H1 (cell line): ENCODE results near the gene KIR2DL4. TPM values are rescaled to one million over a fixed set of nuclear protein-coding genes. Genes with fewer than 3 reads are reported as not detected.
"Not testable (repeated sequence)": the region's sequence is repeated elsewhere in the genome, so short reads cannot be mapped to it uniquely, and the experiment has no call there.

Source experiments
- CTCF ChIA-PET: fragments of 300-600 bp; sonication (Branson Sonifier 250); formaldehyde crosslinking; loops from one replicate; lab custom pipeline; 2021; ENCODE audit not compliant: partially characterized antibody; lab: Charles Lee
- POLR2A ChIA-PET: fragments of 300-600 bp; sonication (Branson Sonifier 250); formaldehyde crosslinking; loops from one replicate; lab custom pipeline; 2021; ENCODE audit warnings: inconsistent platforms; ENCODE audit not compliant: partially characterized antibody; lab: Charles Lee
- DNase-seq, 2 experiments: peaks; one replicate each; pipeline versions ENCODE4 v3.0.0 to v3.0.0-alpha.2; 2010 to 2022; ENCODE audit warnings: low spot score in 2 of 2, low read depth in 1 of 2, mixed read lengths in 1 of 2
- FAIRE-seq: peaks from 2 replicates; lab custom pipeline; 2011; peaks lifted over from hg19 to GRCh38; lab: Jason Lieb, UNC
- H2AFZ ChIP-seq: 2 replicates; pipeline ENCODE4 v1.8.1; 2012; ENCODE audit warnings: low read length, inconsistent platforms
- H2AK5ac ChIP-seq: 2 replicates; pipeline ENCODE4 v1.6.1; 2013; ENCODE audit warnings: low read depth, low read length
- H2BK120ac ChIP-seq: replicated peaks from 2 replicates; pipeline ENCODE3; 2013; ENCODE audit warnings: low read depth, low read length, inconsistent platforms
- H2BK12ac ChIP-seq: 2 replicates; pipeline ENCODE4 v1.6.1; 2013; ENCODE audit warnings: low read depth, low read length
- H2BK15ac ChIP-seq: 2 replicates; pipeline ENCODE4 v1.6.1; 2013; ENCODE audit warnings: low read length
- H2BK20ac ChIP-seq: 2 replicates; pipeline ENCODE4 v1.6.1; 2013; ENCODE audit warnings: low read length
- H2BK5ac ChIP-seq: 2 replicates; pipeline ENCODE4 v1.6.1; 2013; ENCODE audit warnings: low read depth, low read length
- H3K14ac ChIP-seq: 2 replicates; pipeline ENCODE4 v1.6.1; 2013; ENCODE audit warnings: inconsistent platforms; ENCODE audit not compliant: insufficient read length
- H3K18ac ChIP-seq: 2 replicates; pipeline ENCODE4 v1.6.1; 2013; ENCODE audit warnings: low read length; ENCODE audit errors: extremely low read depth
- H3K23ac ChIP-seq: 2 replicates; pipeline ENCODE4 v1.6.1; 2013; ENCODE audit warnings: inconsistent platforms; ENCODE audit not compliant: insufficient read length
- H3K23me2 ChIP-seq: 2 replicates; pipeline ENCODE4 v1.6.1; 2013; ENCODE audit warnings: low read depth, low read length
- H3K27ac ChIP-seq: 2 replicates; pipeline ENCODE4 v1.6.1; 2011; ENCODE audit warnings: low read depth, low read length, inconsistent platforms
- H3K27me3 ChIP-seq, 4 experiments: replicated peaks in 1 of 4; 1 replicate in 1 of 4; 2 replicates in 3 of 4; pipeline versions ENCODE4 v1.6.1 to v1.8.1; 2011 to 2013; ENCODE audit warnings: low read length in 3 of 4, mild to moderate bottlenecking in 3 of 4, inconsistent platforms in 2 of 4, mixed read lengths in 2 of 4, moderate library complexity in 1 of 4; ENCODE audit not compliant: control insufficient read depth in 3 of 4, insufficient read depth in 3 of 4; ENCODE audit errors: extremely low read depth in 1 of 4
- H3K36me3 ChIP-seq, 4 experiments: 2 replicates each; pipeline versions ENCODE4 v1.6.1 to v1.8.1; 2011 to 2013; ENCODE audit warnings: mild to moderate bottlenecking in 4 of 4, low read length in 3 of 4, moderate library complexity in 2 of 4, control low read depth in 1 of 4, inconsistent platforms in 1 of 4; ENCODE audit not compliant: insufficient read depth in 4 of 4, control insufficient read depth in 2 of 4
- H3K4ac ChIP-seq: replicated peaks from 2 replicates; pipeline ENCODE3; 2013; ENCODE audit warnings: low read length, low read depth, mixed read lengths, inconsistent platforms; ENCODE audit not compliant: insufficient read length
- H3K4me1 ChIP-seq, 4 experiments: replicated peaks in 1 of 4; 1 replicate in 1 of 4; 2 replicates in 3 of 4; pipeline versions ENCODE4 v1.6.1 to v1.8.1; 2011 to 2013; ENCODE audit warnings: low read length in 3 of 4, inconsistent platforms in 2 of 4, mixed read lengths in 1 of 4; ENCODE audit not compliant: insufficient read depth in 4 of 4, control insufficient read depth in 3 of 4
- H3K4me2 ChIP-seq, 2 experiments: 2 replicates each; pipeline versions ENCODE4 v1.6.1 to v1.8.1; 2011 to 2013; ENCODE audit warnings: low read depth in 2 of 2, low read length in 2 of 2, control low read depth in 1 of 2, inconsistent platforms in 1 of 2, mild to moderate bottlenecking in 1 of 2; ENCODE audit not compliant: insufficient read depth in 1 of 2
- H3K4me3 ChIP-seq, 4 experiments: fragments of 200-600, 300-600 bp in 1 of 4; sonication (generic), shearing (Covaris generic), sonication (Bioruptor Twin) in 1 of 4; 2 replicates each; pipeline versions ENCODE4 v1.5.1 to v1.8.1; 2011 to 2016; ENCODE audit warnings: low read length in 4 of 4, low read depth in 3 of 4, control low read depth in 2 of 4, inconsistent platforms in 2 of 4, mild to moderate bottlenecking in 2 of 4, mixed read lengths in 1 of 4, moderate library complexity in 1 of 4; ENCODE audit not compliant: insufficient read depth in 2 of 4; ENCODE audit errors: extremely low read depth in 1 of 4
- H3K56ac ChIP-seq: replicated peaks from 2 replicates; pipeline ENCODE3; 2013; ENCODE audit warnings: low read depth, mild to moderate bottlenecking, mixed read lengths, low read length, inconsistent platforms; ENCODE audit not compliant: insufficient read length
- H3K79me1 ChIP-seq: 2 replicates; pipeline ENCODE4 v1.6.1; 2013; ENCODE audit warnings: low read depth, low read length, control low read depth
- H3K79me2 ChIP-seq, 2 experiments: 2 replicates each; pipeline versions ENCODE4 v1.6.1 to v1.8.1; 2012 to 2013; ENCODE audit warnings: low read length in 2 of 2, mild to moderate bottlenecking in 2 of 2, inconsistent platforms in 1 of 2; ENCODE audit not compliant: insufficient read depth in 2 of 2, control insufficient read depth in 1 of 2
- H3K9ac ChIP-seq, 4 experiments: replicated peaks in 1 of 4; 1 replicate in 1 of 4; 2 replicates in 3 of 4; pipeline versions ENCODE4 v1.6.1 to v1.8.1; 2011 to 2013; ENCODE audit warnings: low read depth in 3 of 4, low read length in 3 of 4, control low read depth in 2 of 4, mild to moderate bottlenecking in 2 of 4, moderate library complexity in 2 of 4, inconsistent platforms in 1 of 4; ENCODE audit errors: extremely low read depth in 1 of 4
- H3K9me3 ChIP-seq, 2 experiments: 2 replicates each; pipeline versions ENCODE4 v1.6.1 to v1.8.1; 2012 to 2013; ENCODE audit warnings: mild to moderate bottlenecking in 2 of 2, moderate library complexity in 2 of 2, control low read depth in 1 of 2, inconsistent platforms in 1 of 2, low read depth in 1 of 2, low read length in 1 of 2, mixed read lengths in 1 of 2; ENCODE audit not compliant: insufficient read depth in 2 of 2
- H4K20me1 ChIP-seq, 2 experiments: replicated peaks in 1 of 2; 2 replicates each; pipeline versions ENCODE3 to v1.8.1; 2011 to 2013; ENCODE audit warnings: inconsistent platforms in 2 of 2, low read length in 2 of 2, mild to moderate bottlenecking in 1 of 2; ENCODE audit not compliant: insufficient read depth in 2 of 2, control insufficient read depth in 1 of 2
- H4K5ac ChIP-seq: 2 replicates; pipeline ENCODE4 v1.6.1; 2013; ENCODE audit warnings: low read length, low read depth, mixed read lengths, inconsistent platforms; ENCODE audit not compliant: insufficient read length
- H4K8ac ChIP-seq: 2 replicates; pipeline ENCODE4 v1.8.0; 2013; ENCODE audit warnings: mild to moderate bottlenecking, moderate library complexity, low read length, inconsistent platforms; ENCODE audit not compliant: insufficient read depth; ENCODE audit errors: extremely low read depth
- H4K91ac ChIP-seq: replicated peaks from 2 replicates; pipeline ENCODE3; 2013; ENCODE audit warnings: low read length, mixed read lengths, inconsistent platforms; ENCODE audit not compliant: insufficient read length
- WGBS, 2 experiments: shearing (Covaris generic) in 1 of 2; methylation state at CpG; one replicate each; pipeline versions ENCODE4 v1.1.6 to v1.1.7; 2013 to 2015; ENCODE audit warnings: low lambda C conversion rate in 2 of 2, mixed read lengths in 2 of 2, inconsistent platforms in 1 of 2, low coverage in 1 of 2, missing lambda C conversion rate in 1 of 2; ENCODE audit not compliant: insufficient replicate concordance in 2 of 2, insufficient coverage in 1 of 2, insufficient read length in 1 of 2; ENCODE audit errors: extremely low coverage in 1 of 2, missing lambda C conversion rate in 1 of 2; 5-methylcytosine and 5-hydroxymethylcytosine counted together
- polyA plus RNA-seq, 7 experiments: library from polyadenylated mRNA; depleted of rRNA in 3 of 7; stranded (reverse) in 5 of 7; unstranded in 2 of 7; fragments of >200 nt in 5 of 7; fragments of 200-250 nt in 2 of 7; gene quantifications; 1 replicate in 5 of 7; 2 replicates in 1 of 7; 4 replicates in 1 of 7; pipeline versions ENCODE4 v1.2.1 to v1.2.3, GENCODE V29; 2011 to 2013; ENCODE audit warnings: missing spikeins in 2 of 7, mixed read lengths in 2 of 7
- total RNA-seq: library from RNA; stranded (reverse); fragmentation: NEBNext Ultra II Directional; extraction: Animal tissue kit (Norgen Biotek cat#: 25700); gene quantifications from 2 replicates; pipeline ENCODE4 v1.2.1, GENCODE V29; 2021

KIR2DL4 gene
- total and polyA plus RNA-seq, 2 of the 8 experiments (the other 6 are each of a cell fraction or from before 2014, with no cell fraction given): not detected

DNA sequence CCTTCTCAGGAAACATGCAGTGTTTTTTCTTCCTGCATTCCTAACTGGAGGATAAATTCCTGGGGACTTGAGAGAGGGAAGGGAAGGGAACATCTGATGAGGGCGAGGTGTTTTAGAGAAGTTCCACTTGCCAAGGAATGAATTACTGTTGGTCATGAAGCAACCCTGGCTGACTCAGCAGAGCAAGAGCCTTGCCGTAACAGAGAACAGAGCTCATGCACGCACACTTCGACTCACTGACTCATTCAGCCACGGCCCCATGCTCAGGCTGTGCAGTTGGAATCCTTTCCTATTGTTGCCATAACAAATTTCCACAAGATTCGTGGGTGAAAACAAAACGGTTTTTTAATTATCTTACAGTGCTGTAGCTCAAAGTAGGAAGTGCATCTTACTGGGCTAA, 21.9 kb downstream of the KIR2DL4 start:
- H3K36me3 ChIP-seq, FAIRE-seq, H4K8ac ChIP-seq, H2BK12ac ChIP-seq, H3K14ac ChIP-seq, POLR2A ChIA-PET, H3K4ac ChIP-seq, DNase-seq, H3K27ac ChIP-seq, CTCF ChIA-PET, H2AFZ ChIP-seq, H3K4me1 ChIP-seq, H2BK120ac ChIP-seq, H4K20me1 ChIP-seq, H2BK20ac ChIP-seq, H4K91ac ChIP-seq, H3K9ac ChIP-seq, H4K5ac ChIP-seq, H2BK5ac ChIP-seq, H3K79me2 ChIP-seq, H2BK15ac ChIP-seq, H3K4me3 ChIP-seq, H3K56ac ChIP-seq, H3K23ac ChIP-seq, H3K27me3 ChIP-seq, H3K18ac ChIP-seq, H3K23me2 ChIP-seq, H3K79me1 ChIP-seq, H2AK5ac ChIP-seq, H3K4me2 ChIP-seq: not testable (repeated sequence)
- peaks cover 19 to 41% of the 10 kb centered on the region in 2 experiments; a peak in 3 of 4 replicates for H3K9me3 ChIP-seq
- 73% methylated on average over 7 of the region's 7 CpGs; no CpG with 5 or more reads in 1 of the 2 experiments for WGBS, 2 experiments

DNA sequence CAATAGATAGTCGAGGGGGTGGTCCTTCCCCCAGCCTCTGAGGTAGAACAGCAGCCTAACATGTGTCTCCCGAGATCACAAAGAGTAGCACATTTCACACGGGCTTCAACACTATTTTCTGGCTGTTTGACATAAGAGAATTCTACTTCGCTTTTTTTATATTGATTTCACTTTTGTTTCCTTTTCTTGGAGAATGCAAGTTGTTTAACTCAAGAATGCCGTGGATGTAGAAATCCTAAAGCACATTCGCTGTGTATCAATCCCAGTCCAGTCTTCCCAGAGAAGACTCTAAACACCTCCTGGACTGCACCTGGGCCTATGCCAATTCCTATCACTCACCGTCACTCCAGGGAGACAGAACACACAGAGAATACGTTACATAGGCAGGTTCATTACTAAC, 24.7 kb downstream of the KIR2DL4 start:
- H3K14ac ChIP-seq, H3K23ac ChIP-seq, H3K79me2 ChIP-seq, FAIRE-seq, H3K23me2 ChIP-seq, H2BK5ac ChIP-seq, H2BK15ac ChIP-seq, DNase-seq, H4K91ac ChIP-seq, H3K9ac ChIP-seq, H2BK12ac ChIP-seq, H2BK20ac ChIP-seq, CTCF ChIA-PET, H2AK5ac ChIP-seq, H3K4me3 ChIP-seq, H4K20me1 ChIP-seq, H3K18ac ChIP-seq, H3K27ac ChIP-seq, H4K8ac ChIP-seq, H2AFZ ChIP-seq, H3K79me1 ChIP-seq, H3K4ac ChIP-seq, POLR2A ChIA-PET, H3K56ac ChIP-seq, H3K36me3 ChIP-seq, H3K4me2 ChIP-seq, H2BK120ac ChIP-seq, H4K5ac ChIP-seq, H3K4me1 ChIP-seq, H3K27me3 ChIP-seq: not testable (repeated sequence)
- WGBS, 2 experiments: 71% methylated on average over 7 of the region's 8 CpGs; no CpG with 5 or more reads in 1 of the 2 experiments
- peaks cover 22 to 43% of the 10 kb centered on the region in 2 experiments; a peak in 3 of 4 replicates for H3K9me3 ChIP-seq
